SK-N-SH treated with all-trans-retinoic acid at 6 μM for 48 hours (cell line): ENCODE data around the gene DCDC2.

Experiments
- ARNTL ChIP-seq: fragments of 450-650 bp; formaldehyde crosslinking; IDR thresholded peaks from 2 replicates; pipeline ENCODE4 v1.5.0; 2020; ENCODE audit warnings: low read depth, mild to moderate bottlenecking, moderate library complexity, borderline replicate concordance
- BACH2 ChIP-seq: fragments of 250-450 bp; sonication (Bioruptor Pico); IDR thresholded peaks from 2 replicates; pipeline ENCODE4 v1.9.0; 2021; ENCODE audit warnings: mild to moderate bottlenecking, borderline replicate concordance
- ESRRG ChIP-seq: fragments of 250-450 bp; sonication (Bioruptor Pico); IDR thresholded peaks from 2 replicates; pipeline ENCODE4 v1.6.1; 2021; ENCODE audit warnings: mild to moderate bottlenecking
- GLIS3 ChIP-seq: fragments of 250-450 bp; sonication (Bioruptor Pico); IDR thresholded peaks from 2 replicates; pipeline ENCODE4 v1.5.0; 2020; ENCODE audit warnings: mild to moderate bottlenecking, moderate library complexity
- PPARA ChIP-seq: fragments of 250-450 bp; sonication (Bioruptor Pico); IDR thresholded peaks from 2 replicates; pipeline ENCODE4 v1.5.0; 2020; ENCODE audit warnings: mild to moderate bottlenecking, borderline replicate concordance
- RARB ChIP-seq: fragments of 250-450 bp; sonication (Bioruptor Pico); IDR thresholded peaks from 2 replicates; pipeline ENCODE4 v1.8.0; 2021; ENCODE audit warnings: mild to moderate bottlenecking, moderate library complexity
- TCF4 ChIP-seq: fragments of 250-450 bp; sonication (Bioruptor Pico); IDR thresholded peaks from 2 replicates; pipeline ENCODE4 v1.8.0; 2021; ENCODE audit warnings: mild to moderate bottlenecking, moderate library complexity, borderline replicate concordance
- TOX ChIP-seq: fragments of 250-450 bp; sonication (Bioruptor Pico); IDR thresholded peaks from 2 replicates; pipeline ENCODE4 v1.8.0; 2021; ENCODE audit warnings: mild to moderate bottlenecking, moderate library complexity, borderline replicate concordance
- ZC3H10 ChIP-seq: fragments of 250-450 bp; sonication (Bioruptor Pico); IDR thresholded peaks from 2 replicates; pipeline ENCODE4 v1.5.1; 2021; ENCODE audit warnings: mild to moderate bottlenecking, moderate library complexity
- ZFP30 ChIP-seq: fragments of 450-650 bp; formaldehyde crosslinking; IDR thresholded peaks from 2 replicates; pipeline ENCODE4 v1.5.0; 2022; ENCODE audit warnings: mild to moderate bottlenecking, moderate library complexity
- ZNF8 ChIP-seq: fragments of 450-650 bp; formaldehyde crosslinking; IDR thresholded peaks from 2 replicates; pipeline ENCODE4 v1.5.0; 2020; ENCODE audit warnings: mild to moderate bottlenecking, moderate library complexity
- TF ChIP-seq, protein P1 (sequence below): fragments of 250-450 bp; sonication (Bioruptor Pico); IDR thresholded peaks from 2 replicates; pipeline ENCODE4 v1.8.0; 2020; ENCODE audit warnings: mild to moderate bottlenecking, moderate library complexity, borderline replicate concordance
- TF ChIP-seq, protein P2 (sequence below): fragments of 250-450 bp; sonication (Bioruptor Pico); IDR thresholded peaks from 2 replicates; pipeline ENCODE4 v1.8.0; 2021; ENCODE audit warnings: low read depth, mild to moderate bottlenecking, moderate library complexity, borderline replicate concordance
- TF ChIP-seq, protein P3 (sequence below): fragments of 250-450 bp; sonication (Bioruptor Pico); IDR thresholded peaks from 2 replicates; pipeline ENCODE4 v1.5.1; 2020; ENCODE audit warnings: low read depth, mild to moderate bottlenecking, moderate library complexity

DNA sequence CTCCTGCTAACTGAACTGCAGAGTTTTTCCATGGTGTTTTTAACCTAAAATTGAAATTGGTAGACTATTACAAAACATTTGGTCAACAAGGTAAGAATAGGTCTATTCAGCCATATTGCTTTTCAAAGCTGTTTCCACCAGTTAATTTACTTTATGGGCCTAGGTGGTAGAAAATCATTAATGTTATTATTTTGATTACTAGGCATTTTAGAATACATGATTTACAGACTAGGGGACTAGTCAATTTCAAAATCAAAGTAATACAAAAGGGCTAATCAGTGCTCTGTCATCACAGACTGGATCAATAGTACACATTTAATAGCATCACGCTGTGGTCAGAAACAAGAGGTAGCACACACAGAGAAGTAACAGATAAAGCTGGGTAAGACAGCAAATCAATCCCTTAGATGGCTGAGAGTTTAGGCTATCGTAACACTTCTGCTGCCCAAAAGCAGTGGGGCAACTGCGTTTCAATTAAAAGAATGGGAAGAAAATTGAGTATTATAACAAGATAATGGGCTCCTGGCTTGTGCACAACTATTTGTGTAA, 117.4 kb downstream of the DCDC2 start:
- no peak for TF ChIP-seq ZC3H10
- no peak for TF ChIP-seq GLIS3 (CRISPR knock-in tag)
- TF ChIP-seq, protein P1, sequence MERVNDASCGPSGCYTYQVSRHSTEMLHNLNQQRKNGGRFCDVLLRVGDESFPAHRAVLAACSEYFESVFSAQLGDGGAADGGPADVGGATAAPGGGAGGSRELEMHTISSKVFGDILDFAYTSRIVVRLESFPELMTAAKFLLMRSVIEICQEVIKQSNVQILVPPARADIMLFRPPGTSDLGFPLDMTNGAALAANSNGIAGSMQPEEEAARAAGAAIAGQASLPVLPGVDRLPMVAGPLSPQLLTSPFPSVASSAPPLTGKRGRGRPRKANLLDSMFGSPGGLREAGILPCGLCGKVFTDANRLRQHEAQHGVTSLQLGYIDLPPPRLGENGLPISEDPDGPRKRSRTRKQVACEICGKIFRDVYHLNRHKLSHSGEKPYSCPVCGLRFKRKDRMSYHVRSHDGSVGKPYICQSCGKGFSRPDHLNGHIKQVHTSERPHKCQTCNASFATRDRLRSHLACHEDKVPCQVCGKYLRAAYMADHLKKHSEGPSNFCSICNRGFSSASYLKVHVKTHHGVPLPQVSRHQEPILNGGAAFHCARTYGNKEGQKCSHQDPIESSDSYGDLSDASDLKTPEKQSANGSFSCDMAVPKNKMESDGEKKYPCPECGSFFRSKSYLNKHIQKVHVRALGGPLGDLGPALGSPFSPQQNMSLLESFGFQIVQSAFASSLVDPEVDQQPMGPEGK (CRISPR knock-in tag): no peak
- no peak for TF ChIP-seq TOX (CRISPR knock-in tag)
- no peak for TF ChIP-seq ZNF8 (CRISPR knock-in tag)
- TF ChIP-seq RARB (CRISPR knock-in tag): no peak
- TF ChIP-seq TCF4 (CRISPR knock-in tag): no peak
- TF ChIP-seq PPARA (CRISPR knock-in tag): no peak
- TF ChIP-seq, protein P2, sequence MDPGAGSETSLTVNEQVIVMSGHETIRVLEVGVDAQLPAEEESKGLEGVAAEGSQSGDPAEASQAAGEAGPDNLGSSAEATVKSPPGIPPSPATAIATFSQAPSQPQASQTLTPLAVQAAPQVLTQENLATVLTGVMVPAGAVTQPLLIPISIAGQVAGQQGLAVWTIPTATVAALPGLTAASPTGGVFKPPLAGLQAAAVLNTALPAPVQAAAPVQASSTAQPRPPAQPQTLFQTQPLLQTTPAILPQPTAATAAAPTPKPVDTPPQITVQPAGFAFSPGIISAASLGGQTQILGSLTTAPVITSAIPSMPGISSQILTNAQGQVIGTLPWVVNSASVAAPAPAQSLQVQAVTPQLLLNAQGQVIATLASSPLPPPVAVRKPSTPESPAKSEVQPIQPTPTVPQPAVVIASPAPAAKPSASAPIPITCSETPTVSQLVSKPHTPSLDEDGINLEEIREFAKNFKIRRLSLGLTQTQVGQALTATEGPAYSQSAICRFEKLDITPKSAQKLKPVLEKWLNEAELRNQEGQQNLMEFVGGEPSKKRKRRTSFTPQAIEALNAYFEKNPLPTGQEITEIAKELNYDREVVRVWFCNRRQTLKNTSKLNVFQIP (CRISPR knock-in tag): no peak
- TF ChIP-seq ARNTL (CRISPR knock-in tag): no peak
- no peak for TF ChIP-seq BACH2
- no peak for TF ChIP-seq ZFP30 (CRISPR knock-in tag)
- no peak for TF ChIP-seq ESRRG
- TF ChIP-seq, protein P3, sequence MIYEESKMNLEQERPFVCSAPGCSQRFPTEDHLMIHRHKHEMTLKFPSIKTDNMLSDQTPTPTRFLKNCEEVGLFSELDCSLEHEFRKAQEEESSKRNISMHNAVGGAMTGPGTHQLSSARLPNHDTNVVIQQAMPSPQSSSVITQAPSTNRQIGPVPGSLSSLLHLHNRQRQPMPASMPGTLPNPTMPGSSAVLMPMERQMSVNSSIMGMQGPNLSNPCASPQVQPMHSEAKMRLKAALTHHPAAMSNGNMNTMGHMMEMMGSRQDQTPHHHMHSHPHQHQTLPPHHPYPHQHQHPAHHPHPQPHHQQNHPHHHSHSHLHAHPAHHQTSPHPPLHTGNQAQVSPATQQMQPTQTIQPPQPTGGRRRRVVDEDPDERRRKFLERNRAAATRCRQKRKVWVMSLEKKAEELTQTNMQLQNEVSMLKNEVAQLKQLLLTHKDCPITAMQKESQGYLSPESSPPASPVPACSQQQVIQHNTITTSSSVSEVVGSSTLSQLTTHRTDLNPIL (CRISPR knock-in tag): no peak
